MM.1S (cell line): ENCODE results near the gene KIF16B.

Source experiments
- DNase-seq: peaks from one replicate; pipeline ENCODE4 v3.0.0-alpha.2; 2015
- H2AFZ ChIP-seq: fragments of 300-600 bp; sonication (generic); 2 replicates; pipeline ENCODE4 v1.6.0; 2016; ENCODE audit warnings: antibody characterized with exemption, low read length
- H3F3A ChIP-seq: fragments of 300-600 bp; sonication (generic); 2 replicates; pipeline ENCODE4 v1.6.1; 2016; ENCODE audit warnings: mild to moderate bottlenecking, antibody characterized with exemption, low read length, moderate library complexity, mixed read lengths; ENCODE audit not compliant: insufficient read depth
- H3K27ac ChIP-seq: fragments of 300-600 bp; sonication (generic); 2 replicates; pipeline ENCODE4 v1.5.1; 2016; ENCODE audit warnings: mild to moderate bottlenecking, low read length
- H3K27me3 ChIP-seq: fragments of 300-600 bp; sonication (generic); replicated peaks from 2 replicates; pipeline ENCODE4 v1.6.0; 2016; ENCODE audit warnings: low read length; ENCODE audit not compliant: insufficient read depth
- H3K36me3 ChIP-seq: fragments of 300-600 bp; sonication (generic); replicated peaks from 2 replicates; pipeline ENCODE4 v1.6.1; 2016; ENCODE audit warnings: mild to moderate bottlenecking, low read length, mixed read lengths; ENCODE audit not compliant: insufficient read depth
- H3K4me1 ChIP-seq: fragments of 300-600 bp; sonication (generic); 2 replicates; pipeline ENCODE4 v1.6.1; 2016; ENCODE audit warnings: low read length, mixed read lengths
- H3K4me2 ChIP-seq: fragments of 300-600 bp; sonication (generic); 2 replicates; pipeline ENCODE4 v1.6.0; 2016; ENCODE audit warnings: low read depth, low read length
- H3K4me3 ChIP-seq: fragments of 300-600 bp; sonication (generic); 2 replicates; pipeline ENCODE4 v1.5.1; 2016; ENCODE audit warnings: low read length, mixed read lengths
- H3K79me2 ChIP-seq: fragments of 300-600 bp; sonication (generic); 2 replicates; pipeline ENCODE4 v1.6.1; 2016; ENCODE audit warnings: mixed run types, low read length, mixed read lengths
- H3K9ac ChIP-seq: fragments of 300-600 bp; sonication (generic); 2 replicates; pipeline ENCODE4 v1.6.1; 2016; ENCODE audit warnings: low read length, mixed read lengths
- H3K9me2 ChIP-seq: fragments of 300-600 bp; sonication (generic); replicated peaks from 2 replicates; pipeline ENCODE4 v1.6.1; 2016; ENCODE audit warnings: mild to moderate bottlenecking, low read length, mixed read lengths; ENCODE audit not compliant: insufficient read depth
- H3K9me3 ChIP-seq: fragments of 300-600 bp; sonication (generic); replicated peaks from 2 replicates; pipeline ENCODE4 v1.6.1; 2016; ENCODE audit warnings: mild to moderate bottlenecking, low read length, mixed read lengths; ENCODE audit not compliant: insufficient read depth
- H4K20me1 ChIP-seq: fragments of 300-600 bp; sonication (generic); 2 replicates; pipeline ENCODE4 v1.6.1; 2016; ENCODE audit warnings: mild to moderate bottlenecking, low read length, moderate library complexity, mixed read lengths; ENCODE audit not compliant: insufficient read depth
- EZH2 ChIP-seq: fragments of 300-600 bp; sonication (generic); optimal IDR thresholded peaks from 2 replicates; pipeline ENCODE3; 2017; ENCODE audit warnings: low read depth, mild to moderate bottlenecking, antibody characterized with exemption, low read length, mixed read lengths
- EZH2phosphoT487 ChIP-seq: fragments of 300-600 bp; sonication (generic); IDR thresholded peaks from 2 replicates; pipeline ENCODE4 v1.6.1; 2018; ENCODE audit warnings: antibody characterized with exemption, low read length
- TF ChIP-seq, protein P1 (sequence below): fragments of 300-600 bp; sonication (generic); IDR thresholded peaks from 2 replicates; pipeline ENCODE4 v1.5.1; 2016; ENCODE audit warnings: antibody characterized with exemption, low read length, mixed read lengths

Gene KIF16B

DNA sequence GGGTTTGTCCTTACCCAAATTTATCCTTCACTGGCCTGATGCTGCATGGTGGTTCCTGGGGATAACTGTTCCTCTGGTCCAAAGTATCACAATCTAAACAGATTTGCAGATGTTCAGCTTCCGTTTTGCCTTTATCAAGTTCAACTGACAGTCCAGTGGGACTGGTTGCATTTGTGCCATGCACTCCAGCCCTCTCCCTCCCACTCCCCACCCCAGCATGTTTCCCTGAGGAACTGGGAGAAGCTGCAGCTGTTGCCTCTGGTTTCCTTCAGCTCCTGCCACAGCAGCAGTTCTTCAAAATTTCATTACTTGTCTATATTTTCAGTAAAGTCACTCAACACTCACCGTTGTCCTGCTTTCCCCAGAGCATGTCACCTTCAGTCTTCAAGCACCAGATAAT lies 39.5 kb upstream of the KIF16B start:
- no peaks in the 10 kb centered on the region for H3K9me2 ChIP-seq
- H3K9ac ChIP-seq: no peak overlapping the region
- no peaks in the 10 kb centered on the region for H3F3A ChIP-seq
- no peak overlapping the region for H3K27ac ChIP-seq
- no peak overlapping the region for H3K4me3 ChIP-seq
- TF ChIP-seq EZH2 (no peak), EZH2phosphoT487 (no peak)
- TF ChIP-seq, protein P1, sequence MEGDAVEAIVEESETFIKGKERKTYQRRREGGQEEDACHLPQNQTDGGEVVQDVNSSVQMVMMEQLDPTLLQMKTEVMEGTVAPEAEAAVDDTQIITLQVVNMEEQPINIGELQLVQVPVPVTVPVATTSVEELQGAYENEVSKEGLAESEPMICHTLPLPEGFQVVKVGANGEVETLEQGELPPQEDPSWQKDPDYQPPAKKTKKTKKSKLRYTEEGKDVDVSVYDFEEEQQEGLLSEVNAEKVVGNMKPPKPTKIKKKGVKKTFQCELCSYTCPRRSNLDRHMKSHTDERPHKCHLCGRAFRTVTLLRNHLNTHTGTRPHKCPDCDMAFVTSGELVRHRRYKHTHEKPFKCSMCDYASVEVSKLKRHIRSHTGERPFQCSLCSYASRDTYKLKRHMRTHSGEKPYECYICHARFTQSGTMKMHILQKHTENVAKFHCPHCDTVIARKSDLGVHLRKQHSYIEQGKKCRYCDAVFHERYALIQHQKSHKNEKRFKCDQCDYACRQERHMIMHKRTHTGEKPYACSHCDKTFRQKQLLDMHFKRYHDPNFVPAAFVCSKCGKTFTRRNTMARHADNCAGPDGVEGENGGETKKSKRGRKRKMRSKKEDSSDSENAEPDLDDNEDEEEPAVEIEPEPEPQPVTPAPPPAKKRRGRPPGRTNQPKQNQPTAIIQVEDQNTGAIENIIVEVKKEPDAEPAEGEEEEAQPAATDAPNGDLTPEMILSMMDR: no peak
- no peaks in the 10 kb centered on the region for H3K79me2 ChIP-seq
- H2AFZ ChIP-seq: no peak overlapping the region
- H3K27me3 ChIP-seq: no peaks in the 10 kb centered on the region
- no peak for DNase-seq
- no peaks in the 10 kb centered on the region for H3K4me1 ChIP-seq
- no peaks in the 10 kb centered on the region for H4K20me1 ChIP-seq
- no peaks in the 10 kb centered on the region for H3K36me3 ChIP-seq
- H3K4me2 ChIP-seq: no peak overlapping the region
- no peaks in the 10 kb centered on the region for H3K9me3 ChIP-seq

DNA sequence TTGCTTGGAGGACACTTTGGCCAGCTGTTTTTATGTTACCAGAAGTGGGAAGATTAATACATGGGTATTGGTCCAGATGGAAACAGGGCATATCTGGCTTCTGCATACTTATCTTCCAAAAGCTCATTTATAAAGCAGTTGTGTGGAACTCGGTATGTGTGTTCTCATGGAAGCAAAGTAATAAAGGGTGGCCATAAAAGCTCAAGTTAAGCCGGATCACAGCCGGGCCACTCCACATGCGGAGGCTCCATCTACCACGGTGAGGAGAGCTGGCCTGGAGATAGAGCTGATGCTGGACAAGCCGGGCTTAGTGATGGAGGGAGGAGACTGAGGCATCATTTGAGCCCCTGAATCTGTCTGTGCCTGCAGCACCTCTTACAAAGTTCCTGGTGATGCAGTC lies 38.6 kb upstream of the KIF16B start:
- Histone ChIP-seq H3K9me3 (no peaks in the 10 kb centered on the region), H3K9ac (no peak overlapping the region), H3K79me2 (no peaks in the 10 kb centered on the region), H2AFZ (no peak overlapping the region), H3K27me3 (no peaks in the 10 kb centered on the region), H3K4me3 (no peak overlapping the region), H3K4me1 (no peaks in the 10 kb centered on the region), H4K20me1 (no peaks in the 10 kb centered on the region), H3K36me3 (no peaks in the 10 kb centered on the region), H3K9me2 (no peaks in the 10 kb centered on the region), H3K4me2 (no peak overlapping the region), H3K27ac (no peak overlapping the region), H3F3A (no peaks in the 10 kb centered on the region)
- no peak for DNase-seq
- TF ChIP-seq EZH2: no peak
- TF ChIP-seq, protein P1: no peak
- TF ChIP-seq EZH2phosphoT487: no peak

DNA sequence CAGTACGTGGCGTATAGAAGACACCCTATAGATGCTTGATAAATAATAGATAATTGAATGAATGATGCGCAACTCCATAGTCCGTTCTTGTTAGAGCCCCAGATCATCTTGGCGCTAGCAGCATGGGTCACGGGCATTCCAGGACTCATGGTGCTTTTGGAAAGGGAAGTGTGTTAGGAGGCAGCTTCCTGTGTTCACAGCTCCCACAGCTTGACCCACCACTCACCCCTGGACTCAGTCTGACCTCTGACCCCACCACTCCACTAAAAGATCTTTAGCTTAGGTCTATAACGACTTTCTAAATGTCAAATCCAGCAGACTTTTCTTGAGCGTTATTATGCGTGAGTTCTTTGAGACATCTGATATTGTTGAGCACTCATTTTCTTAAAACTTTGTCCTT lies 35.8 kb upstream of the KIF16B start:
- H3K27me3 ChIP-seq: no peaks in the 10 kb centered on the region

More for the DNA sequence above, 35.8 kb upstream of the KIF16B start:
- H3K36me3 ChIP-seq: no peaks in the 10 kb centered on the region
- no peaks in the 10 kb centered on the region for H3F3A ChIP-seq
- H3K79me2 ChIP-seq: no peaks in the 10 kb centered on the region
- no peak overlapping the region for H3K4me2 ChIP-seq
- no peaks in the 10 kb centered on the region for H3K9me3 ChIP-seq
- no peak overlapping the region for H2AFZ ChIP-seq
- TF ChIP-seq, protein P1: no peak
- TF ChIP-seq EZH2 (no peak), EZH2phosphoT487 (no peak)
- H3K9me2 ChIP-seq: no peaks in the 10 kb centered on the region
- no peaks in the 10 kb centered on the region for H3K4me1 ChIP-seq
- H3K4me3 ChIP-seq: no peak overlapping the region
- H3K27ac ChIP-seq: no peak overlapping the region
- H3K9ac ChIP-seq: no peak overlapping the region
- H4K20me1 ChIP-seq: no peaks in the 10 kb centered on the region
- no peak for DNase-seq
